Activated T-cell treated with anti-CD3 and anti-CD28 coated beads, Interleukin-2, amount 50 U/mL, for 1 hour (primary cell): ENCODE data around the gene SAFB.

Experiments
- DNase-seq: peaks from one replicate; pipeline ENCODE4 v3.0.0-alpha.2; 2020

Gene SAFB

GRCh38 chr19:5671600-5671999 is 48.7 kb downstream of the SAFB start:
- no peak for DNase-seq

- DNase-seq = no peak
Measured at GRCh38 chr19:5672708-5673459, 50.0 kb downstream of the SAFB start.

- DNase-seq = no peak
Measured at GRCh38 chr19:5673752-5674151, 50.9 kb downstream of the SAFB start.

- no peak for DNase-seq
Measured at GRCh38 chr19:5674714-5675113, 51.8 kb downstream of the SAFB start.

GRCh38 chr19:5676105-5676771 is 53.4 kb downstream of the SAFB start:
- no peak for DNase-seq

GRCh38 chr19:5676772-5677105 is 53.9 kb downstream of the SAFB start:
- DNase-seq = no peak

- no peak for DNase-seq
Measured at GRCh38 chr19:5677136-5677535, 54.3 kb downstream of the SAFB start.

GRCh38 chr19:5677580-5677979 is 54.7 kb downstream of the SAFB start:
- no peak for DNase-seq

GRCh38 chr19:5678071-5678718 is 55.3 kb downstream of the SAFB start:
- no peak for DNase-seq

- no peak for DNase-seq
Measured at GRCh38 chr19:5679289-5680083, 56.6 kb downstream of the SAFB start.

GRCh38 chr19:5680084-5680436 is 57.2 kb downstream of the SAFB start:
- DNase-seq = peak; percentile 35

GRCh38 chr19:5680437-5681368 is 57.8 kb downstream of the SAFB start, which contains the start of the genes HSD11B1L and MICOS13:
HSD11B1L (plus strand) TSS chr19:5681027; CDS start chr19:5684833, 3,806 bp downstream.
MICOS13 (minus strand) TSS chr19:5680516; CDS start chr19:5680486, 30 bp downstream.
- peak; percentile 98 for DNase-seq

GRCh38 chr19:5681391-5682106 is 58.7 kb downstream of the SAFB start:
- no peak for DNase-seq

- DNase-seq = no peak
Measured at GRCh38 chr19:5682107-5682482, 59.2 kb downstream of the SAFB start.

- no peak for DNase-seq
Measured at GRCh38 chr19:5683177-5683886, 60.4 kb downstream of the SAFB start.

GRCh38 chr19:5684694-5685430 is 62.0 kb downstream of the SAFB start:
- no peak for DNase-seq

- DNase-seq = no peak
Measured at GRCh38 chr19:5686326-5686646, 63.4 kb downstream of the SAFB start.

GRCh38 chr19:5686647-5687359 is 63.9 kb downstream of the SAFB start:
- DNase-seq = peak; percentile 96
